OCI-M2 (cell line): Measurements from ENCODE around the gene APEX2.
"Not testable (repeated sequence)": the region's sequence is repeated elsewhere in the genome, so short reads cannot be mapped to it uniquely, and the experiment has no call there.

ENCODE experiments used
- DNase-seq: peaks from one replicate; lab custom pipeline; 2025; ENCODE audit not compliant: unreplicated experiment; lab: John Stamatoyannopoulos, UW

Gene APEX2, protein sequence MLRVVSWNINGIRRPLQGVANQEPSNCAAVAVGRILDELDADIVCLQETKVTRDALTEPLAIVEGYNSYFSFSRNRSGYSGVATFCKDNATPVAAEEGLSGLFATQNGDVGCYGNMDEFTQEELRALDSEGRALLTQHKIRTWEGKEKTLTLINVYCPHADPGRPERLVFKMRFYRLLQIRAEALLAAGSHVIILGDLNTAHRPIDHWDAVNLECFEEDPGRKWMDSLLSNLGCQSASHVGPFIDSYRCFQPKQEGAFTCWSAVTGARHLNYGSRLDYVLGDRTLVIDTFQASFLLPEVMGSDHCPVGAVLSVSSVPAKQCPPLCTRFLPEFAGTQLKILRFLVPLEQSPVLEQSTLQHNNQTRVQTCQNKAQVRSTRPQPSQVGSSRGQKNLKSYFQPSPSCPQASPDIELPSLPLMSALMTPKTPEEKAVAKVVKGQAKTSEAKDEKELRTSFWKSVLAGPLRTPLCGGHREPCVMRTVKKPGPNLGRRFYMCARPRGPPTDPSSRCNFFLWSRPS

GRCh38 chrX:54999717-55000598 is at the start of gene APEX2:
APEX2 (plus strand) TSS chrX:55000363; CDS start chrX:55000423, 60 bp downstream.
- DNase-seq = peak; percentile 98

- no peak for DNase-seq
These were observed 49.3 kb upstream of the APEX2 start for GRCh38 chrX:54950730-54951375.

GRCh38 chrX:54961750-54962149 is 38.4 kb upstream of the APEX2 start:
- DNase-seq = no peak

DNA sequence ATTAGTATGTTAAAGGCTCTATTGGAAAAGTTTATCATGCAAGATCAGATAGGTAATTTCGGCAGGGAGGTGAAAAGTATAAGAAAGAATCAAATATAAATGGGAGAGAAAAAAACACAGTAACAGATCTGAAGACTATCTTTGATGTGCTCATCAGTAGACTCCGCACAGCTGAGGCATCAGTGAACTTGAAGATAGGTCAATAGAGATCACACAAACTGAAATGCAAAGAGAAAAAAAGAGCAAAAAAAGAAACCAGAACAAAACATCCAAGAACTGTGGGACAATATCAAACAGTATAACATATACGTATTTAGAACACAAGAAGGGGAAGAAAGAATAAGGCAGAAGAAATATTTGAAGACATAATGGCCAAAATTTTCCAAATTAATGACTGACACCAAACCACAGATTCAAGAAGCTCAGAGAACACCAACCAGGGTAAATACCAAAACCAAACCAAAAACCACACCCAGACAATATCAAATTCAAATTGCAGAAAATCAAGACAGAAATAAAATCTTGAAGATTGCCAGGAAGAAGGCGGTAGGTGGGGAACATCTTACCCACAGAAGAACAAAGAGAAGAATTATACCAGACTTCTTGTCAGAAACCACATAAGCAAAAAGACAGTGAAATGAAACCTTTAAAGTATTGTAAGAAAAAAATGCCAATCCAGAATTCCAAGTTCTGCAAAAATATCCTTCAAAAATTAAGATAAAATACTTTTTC is 35.2 kb upstream of the APEX2 start:
- DNase-seq = no peak

DNA sequence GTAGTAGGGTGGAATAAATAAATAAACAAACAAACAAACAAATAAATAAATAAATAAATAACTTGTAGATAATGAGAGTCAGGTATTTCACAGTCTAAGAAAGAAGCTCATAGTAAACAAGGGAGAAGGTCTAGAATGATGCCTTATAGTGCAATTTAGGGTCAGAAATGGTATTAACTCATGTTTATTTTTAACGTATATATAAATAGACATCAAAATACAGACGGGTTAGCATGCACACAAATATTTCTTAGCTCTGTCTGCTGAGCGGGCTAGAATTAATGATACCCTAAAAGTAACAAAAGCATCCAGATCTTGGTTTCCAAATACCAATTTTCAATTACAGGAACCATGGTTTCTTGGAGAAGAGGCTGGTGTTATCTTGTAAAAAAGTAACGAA is 22.8 kb upstream of the APEX2 start:
- no peak for DNase-seq

DNA sequence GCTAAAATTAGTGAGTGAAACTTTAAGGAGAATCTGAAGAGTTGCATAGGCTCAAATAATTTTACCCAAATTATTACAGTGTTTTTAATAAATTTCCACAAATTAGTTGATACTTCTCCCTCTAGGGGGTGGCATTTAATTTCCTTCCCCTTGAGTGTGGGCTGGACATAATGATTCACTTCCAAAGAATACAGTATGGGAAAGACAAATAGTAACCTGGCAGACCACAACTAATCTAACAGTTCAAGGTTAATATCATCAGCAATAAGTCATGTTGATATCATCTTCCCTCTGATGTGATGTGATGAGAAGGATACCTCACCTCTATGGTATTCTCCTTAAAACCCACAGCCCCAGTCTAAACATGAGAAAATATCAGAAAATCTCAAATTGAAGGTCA is 21.7 kb upstream of the APEX2 start:
- DNase-seq = no peak

- DNase-seq = no peak
These were observed 20.7 kb upstream of the APEX2 start for GRCh38 chrX:54979432-54979831.

- DNase-seq = no peak
These were observed 19.8 kb upstream of the APEX2 start for GRCh38 chrX:54980334-54980733.

DNA sequence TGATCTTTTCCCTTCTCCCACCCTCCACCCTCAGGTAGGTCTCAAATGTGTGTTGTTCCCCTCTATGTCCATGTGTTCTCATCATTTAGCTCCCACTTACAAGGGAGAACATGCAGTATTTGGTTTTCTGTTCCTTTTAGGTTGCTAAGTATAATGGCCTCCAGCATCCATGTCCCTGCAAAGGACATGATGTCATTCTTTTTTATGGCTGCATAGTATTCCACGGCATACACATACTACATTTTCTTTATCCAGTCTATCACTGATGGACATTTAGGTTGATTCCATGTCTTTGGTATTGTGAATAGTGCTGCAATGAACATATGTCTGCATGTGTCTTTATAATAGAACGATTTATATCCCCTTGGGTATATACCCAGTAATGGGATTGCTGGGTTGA is 16.9 kb upstream of the APEX2 start:
- DNase-seq = not testable (repeated sequence)

GRCh38 chrX:54991706-54992105 is 8.5 kb upstream of the APEX2 start:
- DNase-seq = no peak

- no peak for DNase-seq
These were observed 7.1 kb upstream of the APEX2 start for GRCh38 chrX:54992911-54993622.

DNA sequence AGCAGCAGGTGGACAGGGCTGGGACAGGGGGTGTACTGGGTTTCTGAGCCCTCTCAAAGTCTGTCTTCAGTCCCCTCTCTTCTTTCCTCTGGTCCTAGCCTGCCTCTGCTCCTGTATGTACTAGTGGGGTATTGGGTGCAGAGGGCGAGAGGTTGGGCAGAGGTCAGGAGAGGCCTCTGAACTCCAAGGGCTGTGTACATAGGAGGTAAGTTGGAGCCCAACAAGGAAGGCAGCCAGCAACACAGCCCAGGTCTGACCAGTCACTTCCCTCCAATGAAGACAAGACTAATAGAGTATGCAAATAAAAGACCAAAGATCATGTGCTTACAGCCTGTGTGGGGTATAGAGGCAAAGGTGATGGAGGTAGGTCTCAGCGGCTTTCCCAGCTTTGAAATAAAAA is 6.1 kb upstream of the APEX2 start, which contains the start of gene PFKFB1:
Gene PFKFB1, minus strand, starts transcription at position 90 of the 400 bp plus-strand sequence. CDS start 181 bp downstream, outside the sequence.
- no peak for DNase-seq

DNA sequence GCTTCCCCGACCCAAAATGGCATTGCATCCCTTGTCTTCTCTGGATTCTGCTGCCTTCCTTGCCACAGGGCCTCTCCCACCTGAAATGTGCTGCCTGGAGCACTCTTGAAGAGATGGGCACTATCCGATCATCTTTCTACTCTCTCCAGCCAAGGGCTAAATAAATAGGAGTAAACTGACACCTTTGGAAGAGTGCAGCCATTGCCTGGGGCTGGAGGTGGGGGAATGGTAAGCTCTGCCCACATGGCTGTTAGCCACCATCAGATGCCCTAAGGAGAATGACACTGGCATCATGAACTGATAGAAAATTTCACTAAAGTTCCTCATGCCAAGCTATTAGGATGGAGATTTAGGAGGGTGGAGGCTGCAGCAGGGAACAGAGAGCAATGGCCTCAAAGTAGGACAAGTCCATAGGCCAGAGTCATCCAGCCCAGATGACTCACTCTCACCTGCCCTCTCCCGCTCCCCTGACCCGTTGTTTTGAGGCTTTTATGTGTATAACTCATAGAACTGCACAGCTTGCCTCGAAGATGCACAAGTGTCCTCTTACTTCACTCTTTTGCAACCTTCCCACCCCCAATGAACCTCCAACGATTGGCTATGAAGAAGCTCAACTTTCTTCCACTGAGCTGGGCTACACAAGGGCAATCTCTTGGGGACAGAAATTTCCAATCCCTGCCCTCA is 5.4 kb upstream of the APEX2 start:
- no peak for DNase-seq

DNA sequence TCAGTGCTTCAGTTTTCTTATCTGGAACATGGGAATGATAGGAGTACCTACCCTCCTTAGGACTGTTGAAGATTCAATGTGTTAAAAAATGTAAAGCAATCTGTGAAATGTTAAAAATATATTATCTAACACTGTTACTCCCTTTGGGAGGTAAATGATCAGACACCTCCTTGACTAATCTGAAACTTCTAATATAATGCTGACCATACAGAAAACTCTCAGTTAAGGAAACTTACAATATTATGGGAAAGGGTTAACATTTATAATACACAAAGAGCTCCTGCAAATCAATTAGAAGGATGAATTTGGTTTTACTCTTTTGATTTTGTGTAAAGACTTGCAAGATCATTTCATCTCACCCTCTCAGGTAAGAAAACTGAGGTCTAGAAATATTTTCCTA is 4.5 kb upstream of the APEX2 start:
- DNase-seq = no peak

- no peak for DNase-seq
These were observed 4.1 kb downstream of the APEX2 start for GRCh38 chrX:55004231-55004630.

- DNase-seq = no peak
These were observed 5.1 kb downstream of the APEX2 start for GRCh38 chrX:55005256-55005655.

DNA sequence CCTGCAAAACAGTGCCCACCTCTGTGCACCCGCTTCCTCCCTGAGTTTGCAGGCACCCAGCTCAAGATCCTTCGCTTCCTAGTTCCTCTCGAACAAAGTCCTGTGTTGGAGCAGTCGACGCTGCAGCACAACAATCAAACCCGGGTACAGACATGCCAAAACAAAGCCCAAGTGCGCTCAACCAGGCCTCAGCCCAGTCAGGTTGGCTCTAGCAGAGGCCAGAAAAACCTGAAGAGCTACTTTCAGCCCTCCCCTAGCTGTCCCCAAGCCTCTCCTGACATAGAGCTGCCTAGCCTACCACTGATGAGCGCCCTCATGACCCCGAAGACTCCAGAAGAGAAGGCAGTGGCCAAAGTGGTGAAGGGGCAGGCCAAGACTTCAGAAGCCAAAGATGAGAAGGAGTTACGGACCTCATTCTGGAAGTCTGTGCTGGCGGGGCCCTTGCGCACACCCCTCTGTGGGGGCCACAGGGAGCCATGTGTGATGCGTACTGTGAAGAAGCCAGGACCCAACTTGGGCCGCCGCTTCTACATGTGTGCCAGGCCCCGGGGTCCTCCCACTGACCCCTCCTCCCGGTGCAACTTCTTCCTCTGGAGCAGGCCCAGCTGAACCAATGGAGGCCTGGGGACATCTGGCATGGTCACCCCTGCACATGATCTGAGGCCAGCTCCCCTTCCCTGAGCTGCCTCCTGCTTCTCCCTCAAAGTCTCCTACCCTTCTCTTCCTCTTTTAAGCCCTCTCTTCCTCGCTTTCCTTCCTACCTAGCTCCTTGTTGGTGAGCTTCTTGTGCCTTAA is 6.9 kb downstream of the APEX2 start:
- DNase-seq = no peak

DNA sequence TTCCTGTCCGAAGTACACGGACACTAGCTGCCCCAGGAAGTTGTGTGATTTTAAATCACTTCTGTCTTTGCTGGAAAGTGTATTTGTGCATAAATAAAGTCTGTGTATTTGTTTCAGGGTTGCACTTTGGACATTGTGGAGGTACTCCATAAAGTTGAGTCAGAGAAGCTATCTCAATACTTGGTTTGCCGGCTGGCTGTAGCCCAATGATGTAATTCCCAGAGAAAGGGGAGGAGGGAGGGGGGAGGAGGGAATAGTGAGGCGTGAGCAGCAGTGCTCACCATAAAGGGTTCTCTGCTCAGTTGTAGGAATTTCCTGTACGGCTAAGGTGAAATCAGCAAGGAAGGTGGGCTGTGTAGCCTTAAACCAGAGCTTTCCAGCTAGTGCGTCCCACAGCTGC is 7.5 kb downstream of the APEX2 start:
- no peak for DNase-seq
